Prostate gland (tissue), 2 donors: ENCODE measurements around the gene EPSTI1.

Experiments
- POLR2A ChIP-seq: fragments of 450-650 bp; IDR thresholded peaks from one replicate; pipeline ENCODE4 v1.6.1; 2016; ENCODE audit warnings: antibody characterized with exemption, mild to moderate bottlenecking
- TF ChIP-seq, protein P1 (sequence below), 4 experiments: fragments of 200-600 bp in 2 of 4; fragments of 450-650 bp in 2 of 4; sonication (generic) in 2 of 4; IDR thresholded peaks; 1 replicate in 3 of 4; 2 replicates in 1 of 4; pipeline ENCODE4 v1.5.1; 2016 to 2019; ENCODE audit warnings: antibody characterized with exemption in 4 of 4, mild to moderate bottlenecking in 2 of 4, moderate library complexity in 2 of 4

DNA sequence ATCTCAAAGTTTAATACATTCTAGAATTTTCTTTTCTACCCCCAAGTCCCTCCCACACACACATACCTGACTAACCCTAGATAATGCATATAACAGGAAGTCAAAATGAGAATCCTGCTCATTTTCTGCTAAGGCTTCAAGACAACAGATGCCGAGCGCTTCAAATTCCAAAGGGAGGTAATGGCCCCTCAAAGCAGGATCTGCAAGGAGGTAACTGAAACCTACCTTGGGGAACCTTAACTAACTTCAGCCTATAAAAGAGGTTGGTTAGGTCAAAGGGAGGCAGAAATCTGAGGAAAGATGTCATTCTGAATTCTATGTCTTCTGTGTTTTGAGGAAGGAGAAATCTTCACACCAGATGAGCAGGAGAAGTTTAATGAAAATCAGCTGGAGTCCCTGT, 26.8 kb downstream of the EPSTI1 start:
- TF ChIP-seq, protein P1, sequence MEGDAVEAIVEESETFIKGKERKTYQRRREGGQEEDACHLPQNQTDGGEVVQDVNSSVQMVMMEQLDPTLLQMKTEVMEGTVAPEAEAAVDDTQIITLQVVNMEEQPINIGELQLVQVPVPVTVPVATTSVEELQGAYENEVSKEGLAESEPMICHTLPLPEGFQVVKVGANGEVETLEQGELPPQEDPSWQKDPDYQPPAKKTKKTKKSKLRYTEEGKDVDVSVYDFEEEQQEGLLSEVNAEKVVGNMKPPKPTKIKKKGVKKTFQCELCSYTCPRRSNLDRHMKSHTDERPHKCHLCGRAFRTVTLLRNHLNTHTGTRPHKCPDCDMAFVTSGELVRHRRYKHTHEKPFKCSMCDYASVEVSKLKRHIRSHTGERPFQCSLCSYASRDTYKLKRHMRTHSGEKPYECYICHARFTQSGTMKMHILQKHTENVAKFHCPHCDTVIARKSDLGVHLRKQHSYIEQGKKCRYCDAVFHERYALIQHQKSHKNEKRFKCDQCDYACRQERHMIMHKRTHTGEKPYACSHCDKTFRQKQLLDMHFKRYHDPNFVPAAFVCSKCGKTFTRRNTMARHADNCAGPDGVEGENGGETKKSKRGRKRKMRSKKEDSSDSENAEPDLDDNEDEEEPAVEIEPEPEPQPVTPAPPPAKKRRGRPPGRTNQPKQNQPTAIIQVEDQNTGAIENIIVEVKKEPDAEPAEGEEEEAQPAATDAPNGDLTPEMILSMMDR (IDR thresholded peaks at IDR 0.05) = no peak
- no peak for TF ChIP-seq POLR2A
